Activated naive CD4-positive, alpha-beta T cell treated with anti-CD3 and anti-CD28 coated beads, Interleukin-2, amount 10 ng/mL, durations not matched to agents 7 days and 5 days (primary cell): ENCODE results near the gene ARPC1B.
"Not testable (repeated sequence)": the region's sequence is repeated elsewhere in the genome, so short reads cannot be mapped to it uniquely, and the experiment has no call there.

Experiments
- CTCF ChIA-PET: fragments of 350-600 bp; sonication (Branson Sonifier 250); formaldehyde crosslinking; loops from one replicate; lab custom pipeline; 2021; ENCODE audit warnings: antibody characterized with exemption; lab: Charles Lee
- DNase-seq: peaks from one replicate; pipeline ENCODE4 v3.0.0-alpha.2; 2020
- H3K27ac Mint-ChIP-seq: one replicate; pipeline ENCODE4 v1.8.0; 2021; ENCODE audit warnings: mild to moderate bottlenecking, moderate library complexity, mixed read lengths
- H3K27me3 Mint-ChIP-seq: one replicate; pipeline ENCODE4 v1.8.0; 2021; ENCODE audit warnings: mild to moderate bottlenecking, mixed read lengths
- H3K36me3 Mint-ChIP-seq: one replicate; pipeline ENCODE4 v1.8.0; 2021; ENCODE audit warnings: mixed read lengths
- H3K4me1 Mint-ChIP-seq: one replicate; pipeline ENCODE4 v1.8.0; 2021; ENCODE audit warnings: mixed read lengths
- H3K4me3 Mint-ChIP-seq: one replicate; pipeline ENCODE4 v1.8.0; 2021; ENCODE audit warnings: mild to moderate bottlenecking, moderate library complexity, mixed read lengths
- H3K9me3 Mint-ChIP-seq: one replicate; pipeline ENCODE4 v1.8.0; 2021; ENCODE audit warnings: mixed read lengths

The ARPC1B gene

DNA sequence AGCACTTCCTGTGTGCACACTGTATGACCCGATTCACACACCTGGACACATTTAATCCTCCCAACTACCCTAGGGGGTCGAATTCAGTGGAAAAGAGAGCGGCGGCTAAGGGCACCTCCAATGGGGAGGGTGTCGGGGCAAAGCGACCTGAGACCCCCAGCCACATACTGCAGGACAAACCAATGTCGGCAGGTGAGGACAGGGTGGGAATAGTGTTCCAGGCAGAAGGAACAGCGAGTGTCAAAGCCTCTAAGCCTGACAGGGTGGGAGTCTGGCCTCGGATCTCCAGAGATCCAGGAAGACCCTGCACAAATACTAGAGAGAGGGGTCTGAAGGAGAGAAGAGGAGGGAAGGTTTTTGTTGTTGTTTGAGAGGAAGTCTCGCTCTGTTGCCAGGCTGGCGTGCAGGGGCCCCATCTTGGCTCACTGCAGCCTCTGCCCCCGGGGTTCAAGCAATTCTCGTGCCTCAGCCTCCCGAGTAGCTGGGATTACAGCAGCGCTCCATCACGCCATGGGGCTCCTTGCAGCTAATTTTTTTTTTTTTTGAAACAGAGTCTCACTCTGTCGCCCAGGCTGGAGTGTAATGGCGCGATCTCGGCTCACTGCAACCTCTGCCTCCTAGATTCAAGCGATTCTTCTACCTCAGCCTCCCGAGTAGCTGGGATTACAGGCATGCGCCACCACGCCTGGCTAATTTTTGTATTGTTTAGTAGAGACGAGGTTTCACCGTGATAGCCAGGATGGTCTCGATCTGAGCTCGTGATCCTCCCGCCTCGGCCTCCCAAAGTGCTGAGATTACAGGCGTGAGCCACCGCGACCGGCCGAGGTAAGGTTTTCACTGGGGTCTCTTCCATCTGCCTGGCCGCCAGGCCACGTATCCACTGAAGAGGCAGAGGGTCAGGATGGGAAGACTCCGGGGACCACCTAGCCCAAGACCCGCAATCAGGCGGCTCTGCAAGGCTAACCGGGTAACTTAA, 1.2 kb upstream of the ARPC1B start:
- Mint-ChIP-seq H3K27ac (peak overlapping the region; percentile 79), H3K36me3 (peaks cover 13% of the 10 kb centered on the region), H3K9me3 (no peaks in the 10 kb centered on the region), H3K4me1 (peaks cover 55% of the 10 kb centered on the region), H3K27me3 (no peaks in the 10 kb centered on the region), H3K4me3 (peak overlapping the region; percentile 74)
- no peak for DNase-seq
- CTCF ChIA-PET: interaction anchor here (0.6 to 0.9 kb wide), 2 partner anchors 12 to 1359 kb away, joined by 3 to 5 read pairs; no protein-coding TSS in a partner anchor

DNA sequence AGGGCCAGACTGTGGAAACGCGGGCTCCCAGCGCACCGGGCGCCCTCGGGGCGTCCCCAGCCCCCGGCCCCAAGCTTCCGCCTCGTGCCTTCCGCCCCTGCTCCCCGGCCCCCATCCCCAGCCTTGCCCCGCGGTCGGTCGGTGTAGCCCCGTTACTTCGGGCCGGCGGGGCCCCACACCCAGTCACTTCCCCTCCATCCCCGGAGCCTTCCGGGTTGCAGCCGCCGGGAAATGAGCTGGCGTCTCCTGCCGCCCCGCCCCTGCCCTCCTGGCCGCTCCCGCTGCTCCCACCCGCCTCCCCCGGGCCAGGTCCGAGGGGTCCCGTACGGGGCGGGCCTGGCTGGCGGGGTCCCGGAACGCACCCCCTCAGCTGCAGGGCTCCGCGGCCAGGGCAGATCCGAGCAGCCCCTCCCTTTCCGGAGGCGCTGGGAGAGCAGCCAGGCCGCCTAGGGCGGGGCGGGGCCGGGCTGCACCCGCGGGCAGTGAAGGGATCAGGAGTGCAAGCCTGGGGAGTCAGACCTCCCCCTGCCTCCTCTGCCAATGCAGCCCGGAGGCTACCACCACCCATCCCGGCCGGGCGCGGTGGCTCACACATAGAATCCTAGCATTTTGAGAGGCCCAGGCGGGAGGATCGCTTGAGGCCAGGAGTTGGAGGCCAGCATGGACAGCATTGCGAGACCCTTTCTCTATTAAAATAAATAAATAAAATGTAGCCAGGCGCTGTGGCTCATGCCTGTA, 709 bp downstream of the ARPC1B start:
- peak overlapping the region; percentile 58 for H3K27ac Mint-ChIP-seq
- CTCF ChIA-PET: no interaction called here
- peak overlapping the region; percentile 74 for H3K4me3 Mint-ChIP-seq
- peaks cover 12% of the 10 kb centered on the region for H3K36me3 Mint-ChIP-seq
- peak; percentile 76 for DNase-seq
- H3K9me3 Mint-ChIP-seq: no peaks in the 10 kb centered on the region
- no peaks in the 10 kb centered on the region for H3K27me3 Mint-ChIP-seq
- H3K4me1 Mint-ChIP-seq: peaks cover 53% of the 10 kb centered on the region

DNA sequence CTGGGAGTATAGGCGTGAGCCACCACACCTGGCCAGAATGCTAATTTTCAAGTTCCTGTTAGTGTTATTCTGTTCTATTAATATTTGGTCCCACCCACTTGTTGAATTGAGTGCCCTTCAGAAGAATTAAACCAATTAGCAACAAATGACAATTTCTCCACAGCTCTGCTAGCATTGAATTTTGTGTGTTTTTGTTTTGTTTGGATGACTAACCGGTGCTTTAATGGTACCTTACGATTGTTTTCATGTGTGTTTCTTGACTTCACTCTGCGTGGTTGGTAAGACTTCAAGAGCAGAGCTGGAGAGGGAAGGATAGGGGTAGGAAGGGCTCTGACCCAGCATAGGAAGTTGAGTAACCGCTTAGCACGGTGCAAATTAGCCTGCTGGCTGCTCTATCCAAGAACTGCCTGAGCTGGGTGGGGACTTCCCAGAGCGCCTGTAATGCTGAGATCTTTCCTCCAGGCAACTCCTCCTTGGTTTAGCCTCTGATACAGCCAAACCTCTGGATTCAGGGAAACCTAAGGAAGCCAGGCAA, 4.6 kb downstream of the ARPC1B start:
- Mint-ChIP-seq H3K36me3 (peaks cover 29% of the 10 kb centered on the region), H3K27ac (peak overlapping the region; percentile 91), H3K4me3 (peak overlapping the region; percentile 74), H3K4me1 (peaks cover 61% of the 10 kb centered on the region), H3K9me3 (no peaks in the 10 kb centered on the region), H3K27me3 (no peaks in the 10 kb centered on the region)
- DNase-seq: peak; percentile 56
- CTCF ChIA-PET: no interaction called here

DNA sequence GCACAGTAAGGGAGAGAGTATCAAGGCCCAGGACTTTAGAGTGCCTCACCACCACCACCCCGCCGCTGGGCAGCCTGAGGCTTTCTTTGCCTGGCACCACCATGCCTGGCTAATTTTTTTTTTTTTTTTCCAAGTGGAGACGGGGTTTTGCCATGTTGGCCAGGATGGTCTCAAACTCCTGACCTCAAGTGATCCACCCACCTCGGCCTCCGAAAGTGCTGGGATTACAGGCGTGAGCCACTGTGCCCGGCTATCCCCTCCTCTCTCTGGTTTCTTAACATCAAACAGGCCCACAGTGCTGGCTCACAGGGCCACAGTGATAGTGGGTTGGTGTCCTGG, 5.1 kb downstream of the ARPC1B start:
- DNase-seq, CTCF ChIA-PET, H3K9me3 Mint-ChIP-seq, H3K27me3 Mint-ChIP-seq: not testable (repeated sequence)
- H3K4me3 Mint-ChIP-seq: peak overlapping the region; percentile 74
- peaks cover 64% of the 10 kb centered on the region for H3K4me1 Mint-ChIP-seq
- peak overlapping the region; percentile 91 for H3K27ac Mint-ChIP-seq
- H3K36me3 Mint-ChIP-seq: peaks cover 31% of the 10 kb centered on the region

DNA sequence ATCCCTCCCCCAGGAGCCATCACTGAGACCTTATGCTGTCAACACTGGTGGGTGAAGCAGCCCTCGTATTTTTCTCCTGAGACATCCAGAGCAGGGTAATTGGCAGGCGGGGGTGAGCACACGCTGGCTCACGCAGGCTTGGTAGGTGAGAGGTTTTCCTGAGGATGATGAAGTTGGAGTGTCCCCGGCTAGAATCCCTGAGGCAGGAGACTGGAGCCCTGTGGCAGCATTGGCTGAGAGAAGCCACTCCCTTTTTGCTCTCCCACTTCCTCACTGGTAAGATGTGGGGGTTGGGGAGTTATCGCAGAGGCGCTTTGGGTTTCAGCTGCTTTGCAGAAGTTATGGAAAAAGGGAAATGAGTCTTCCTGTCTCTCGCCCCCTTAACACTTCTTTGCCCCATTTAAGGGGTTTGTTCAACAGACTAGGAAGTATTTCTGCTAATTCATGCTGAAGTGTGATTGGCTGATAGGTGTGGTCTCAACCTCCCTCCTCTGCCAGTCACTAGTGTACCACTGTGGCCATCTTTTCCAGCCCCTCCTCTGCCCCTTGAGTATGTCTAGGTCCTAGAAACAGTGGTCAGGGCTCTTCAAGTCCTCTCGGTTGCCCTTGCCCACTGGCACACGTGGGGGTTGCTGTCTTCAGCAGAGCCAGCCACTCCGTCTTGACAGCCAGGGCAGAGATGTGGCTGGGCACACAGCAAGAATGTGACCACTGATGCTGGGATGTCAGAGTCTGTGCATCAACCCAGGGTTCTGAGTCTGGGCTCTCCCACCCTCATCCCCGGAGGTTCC, 5.7 kb downstream of the ARPC1B start:
- Mint-ChIP-seq H3K36me3 (peaks cover 31% of the 10 kb centered on the region), H3K27me3 (no peaks in the 10 kb centered on the region), H3K9me3 (no peaks in the 10 kb centered on the region), H3K27ac (peak overlapping the region; percentile 91), H3K4me3 (peak overlapping the region; percentile 74), H3K4me1 (peaks cover 65% of the 10 kb centered on the region)
- CTCF ChIA-PET: no interaction called here
- peak; percentile 59 for DNase-seq

DNA sequence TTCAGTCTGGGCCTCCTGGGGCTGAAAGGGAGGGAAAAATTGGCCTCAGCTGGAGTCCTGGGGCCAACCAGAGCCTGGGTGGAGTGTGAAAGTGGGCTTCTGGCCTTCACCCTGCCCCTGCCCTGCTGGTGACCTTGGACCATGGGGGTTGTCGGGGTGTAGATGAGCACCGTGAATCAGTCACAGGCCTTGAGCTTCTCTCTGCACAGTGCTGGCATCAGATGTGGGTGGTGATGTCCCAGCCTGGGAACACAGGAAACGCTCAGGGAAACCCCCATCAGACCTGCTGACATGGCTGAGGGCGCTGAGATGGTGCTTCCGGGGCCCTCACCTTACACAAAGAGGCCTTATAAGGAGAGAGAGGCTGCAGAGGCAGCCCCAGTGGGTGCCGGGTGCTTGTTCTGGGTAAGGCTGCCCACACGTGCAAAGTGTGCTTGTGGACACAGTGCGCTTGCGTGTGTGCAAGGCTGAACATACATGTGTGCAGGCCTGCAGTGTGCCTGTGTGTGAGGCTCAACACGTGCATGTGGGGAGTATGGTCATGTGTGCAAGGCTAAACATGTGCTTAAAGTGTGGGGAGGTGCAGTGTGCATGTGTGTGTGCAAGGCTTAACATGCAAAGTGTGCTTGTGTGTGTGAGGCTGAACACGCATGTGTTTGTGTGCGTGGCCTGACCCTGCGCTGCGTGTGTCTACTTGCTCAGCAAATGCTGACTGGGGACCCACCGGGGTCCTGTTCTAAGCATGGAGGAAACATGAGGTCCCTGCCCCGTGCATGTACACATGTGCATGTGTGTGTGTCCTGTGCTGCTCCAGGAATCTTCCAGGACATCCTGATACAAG, 6.5 kb downstream of the ARPC1B start:
- H3K4me3 Mint-ChIP-seq: peak overlapping the region; percentile 74
- peaks cover 31% of the 10 kb centered on the region for H3K36me3 Mint-ChIP-seq
- CTCF ChIA-PET: no interaction called here
- no peaks in the 10 kb centered on the region for H3K27me3 Mint-ChIP-seq
- H3K9me3 Mint-ChIP-seq: no peaks in the 10 kb centered on the region
- H3K4me1 Mint-ChIP-seq: peaks cover 63% of the 10 kb centered on the region
- peak overlapping the region; percentile 91 for H3K27ac Mint-ChIP-seq
- DNase-seq: peak; percentile 95

DNA sequence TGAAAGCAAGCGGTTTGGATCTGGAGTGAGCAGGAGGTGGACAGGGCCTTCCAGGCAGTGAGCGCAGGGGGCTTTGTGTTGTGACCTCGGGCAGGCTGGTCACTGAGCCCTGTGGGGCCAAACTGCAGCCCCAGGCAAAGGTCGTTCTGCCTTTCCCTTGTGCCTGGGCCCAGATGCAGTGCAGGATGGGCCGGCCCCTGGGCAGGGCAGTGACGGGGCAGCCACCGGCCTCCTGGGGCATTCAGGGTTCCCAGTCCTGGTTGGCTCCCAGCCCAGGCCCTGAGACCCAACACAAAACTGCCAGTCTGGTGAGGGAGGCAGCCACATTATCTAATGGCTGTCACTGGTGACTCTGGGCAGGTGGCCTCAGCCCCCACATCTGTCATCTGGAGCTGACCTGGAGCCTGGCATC, 7.1 kb downstream of the ARPC1B start:
- CTCF ChIA-PET: interaction anchor here (1.2 kb wide), 1 partner anchor 16 kb away, joined by 5 read pairs; no protein-coding TSS in a partner anchor
- Mint-ChIP-seq H3K27ac (peak overlapping the region; percentile 91), H3K4me1 (peaks cover 58% of the 10 kb centered on the region), H3K27me3 (no peaks in the 10 kb centered on the region), H3K36me3 (peaks cover 36% of the 10 kb centered on the region), H3K4me3 (peak overlapping the region; percentile 74), H3K9me3 (no peaks in the 10 kb centered on the region)
- DNase-seq: no peak

DNA sequence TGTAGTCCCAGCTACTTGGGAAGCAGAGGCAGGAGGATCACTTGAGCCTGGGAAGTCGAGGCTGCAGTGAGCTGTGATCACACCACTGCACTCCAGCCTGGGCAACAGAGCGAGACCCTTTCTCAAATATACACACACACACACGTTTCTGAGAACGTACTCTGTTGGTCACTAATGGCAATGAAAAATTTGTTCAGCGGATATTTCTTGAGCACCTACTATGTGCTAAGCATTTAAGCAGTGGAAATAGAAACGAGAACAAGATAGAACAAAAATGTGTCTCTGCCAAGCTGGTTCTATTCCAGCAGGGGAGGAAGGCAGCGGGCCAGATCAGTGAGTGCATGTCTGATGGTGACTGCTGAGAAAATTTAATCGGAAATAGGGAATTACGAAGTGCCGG, 8.7 kb downstream of the ARPC1B start:
- peaks cover 51% of the 10 kb centered on the region for H3K4me1 Mint-ChIP-seq
- CTCF ChIA-PET: interaction anchor here (0.6 kb wide), 1 partner anchor 8 kb away, joined by 3 read pairs; no protein-coding TSS in a partner anchor
- H3K9me3 Mint-ChIP-seq: no peaks in the 10 kb centered on the region
- H3K36me3 Mint-ChIP-seq: peaks cover 43% of the 10 kb centered on the region
- DNase-seq: no peak
- no peaks in the 10 kb centered on the region for H3K27me3 Mint-ChIP-seq
- no peak overlapping the region for H3K4me3 Mint-ChIP-seq
- no peak overlapping the region for H3K27ac Mint-ChIP-seq

DNA sequence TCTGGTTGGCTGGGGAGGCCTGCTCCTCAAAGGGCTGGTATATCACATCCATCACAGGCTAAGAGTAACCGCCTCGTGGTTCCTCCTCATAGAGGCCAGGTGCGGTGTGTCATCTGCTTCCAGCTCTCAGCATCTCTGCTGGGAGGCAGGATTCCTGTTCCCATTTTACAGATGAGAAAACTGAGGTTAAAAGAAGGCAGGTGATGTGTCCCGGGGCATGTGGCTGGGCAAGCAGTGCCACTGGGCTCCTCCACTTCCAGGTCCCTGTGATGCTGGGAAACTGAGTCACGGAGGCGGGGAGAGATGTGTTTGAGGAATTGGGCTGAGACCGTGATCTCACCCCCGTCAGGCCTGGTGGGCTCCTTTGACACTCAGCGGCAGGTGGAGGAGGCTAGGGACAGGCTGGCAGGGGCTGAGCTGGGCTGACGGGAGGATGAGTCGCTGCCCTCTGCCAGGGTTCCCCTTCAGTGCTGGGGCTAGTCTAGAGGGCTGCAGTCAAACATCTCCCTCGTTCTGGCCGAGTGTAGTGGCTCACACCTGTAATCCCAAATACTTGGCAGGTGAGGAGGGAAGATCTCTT, 9.4 kb downstream of the ARPC1B start:
- Mint-ChIP-seq H3K27me3 (no peaks in the 10 kb centered on the region), H3K27ac (no peak overlapping the region), H3K9me3 (no peaks in the 10 kb centered on the region), H3K4me3 (no peak overlapping the region), H3K36me3 (peaks cover 47% of the 10 kb centered on the region), H3K4me1 (peaks cover 50% of the 10 kb centered on the region)
- CTCF ChIA-PET: no interaction called here
- no peak for DNase-seq

DNA sequence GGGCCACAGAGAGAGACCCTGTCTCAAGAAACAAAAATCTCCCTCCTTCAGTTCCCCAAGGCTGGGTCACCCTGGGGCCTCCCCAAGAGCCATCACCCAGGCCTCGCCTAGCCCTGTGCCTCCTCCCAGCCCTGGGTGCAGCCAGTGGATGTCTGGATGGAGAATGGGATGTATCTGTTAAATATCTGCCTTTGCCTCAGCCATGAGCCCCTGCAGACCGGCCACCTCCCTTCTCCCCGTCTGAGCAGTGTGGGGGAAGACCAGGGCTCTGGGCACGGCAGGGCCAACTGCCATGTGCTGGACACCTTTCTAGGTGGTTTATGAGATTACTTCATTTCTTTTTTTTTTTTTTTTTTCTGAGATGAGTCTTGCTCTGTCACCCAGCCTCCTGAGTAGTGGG, 10.0 kb downstream of the ARPC1B start:
- peaks cover 45% of the 10 kb centered on the region for H3K4me1 Mint-ChIP-seq
- H3K27me3 Mint-ChIP-seq: no peaks in the 10 kb centered on the region
- CTCF ChIA-PET: no interaction called here
- no peaks in the 10 kb centered on the region for H3K9me3 Mint-ChIP-seq
- peak overlapping the region; percentile 38 for H3K27ac Mint-ChIP-seq
- H3K4me3 Mint-ChIP-seq: no peak overlapping the region
- peaks cover 48% of the 10 kb centered on the region for H3K36me3 Mint-ChIP-seq
- DNase-seq: no peak

DNA sequence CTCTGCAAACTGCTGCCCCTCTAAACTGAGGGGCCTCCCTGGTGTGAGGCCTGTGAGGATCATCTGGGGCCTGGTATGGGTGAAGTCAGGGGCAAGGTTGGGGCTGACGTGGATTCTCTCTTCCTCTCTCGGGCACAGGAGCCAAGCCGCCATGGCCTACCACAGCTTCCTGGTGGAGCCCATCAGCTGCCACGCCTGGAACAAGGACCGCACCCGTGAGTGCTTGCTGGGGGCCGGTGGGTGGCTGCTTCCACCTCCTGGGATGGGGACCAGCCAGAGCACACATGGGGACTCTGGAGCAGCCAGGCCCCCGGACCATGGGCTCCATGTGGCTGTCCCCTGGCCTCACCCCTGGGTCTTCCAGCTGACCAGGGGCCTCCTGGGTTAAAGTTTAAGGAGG, 11.0 kb downstream of the ARPC1B start:
- peaks cover 35% of the 10 kb centered on the region for H3K4me1 Mint-ChIP-seq

DNA sequence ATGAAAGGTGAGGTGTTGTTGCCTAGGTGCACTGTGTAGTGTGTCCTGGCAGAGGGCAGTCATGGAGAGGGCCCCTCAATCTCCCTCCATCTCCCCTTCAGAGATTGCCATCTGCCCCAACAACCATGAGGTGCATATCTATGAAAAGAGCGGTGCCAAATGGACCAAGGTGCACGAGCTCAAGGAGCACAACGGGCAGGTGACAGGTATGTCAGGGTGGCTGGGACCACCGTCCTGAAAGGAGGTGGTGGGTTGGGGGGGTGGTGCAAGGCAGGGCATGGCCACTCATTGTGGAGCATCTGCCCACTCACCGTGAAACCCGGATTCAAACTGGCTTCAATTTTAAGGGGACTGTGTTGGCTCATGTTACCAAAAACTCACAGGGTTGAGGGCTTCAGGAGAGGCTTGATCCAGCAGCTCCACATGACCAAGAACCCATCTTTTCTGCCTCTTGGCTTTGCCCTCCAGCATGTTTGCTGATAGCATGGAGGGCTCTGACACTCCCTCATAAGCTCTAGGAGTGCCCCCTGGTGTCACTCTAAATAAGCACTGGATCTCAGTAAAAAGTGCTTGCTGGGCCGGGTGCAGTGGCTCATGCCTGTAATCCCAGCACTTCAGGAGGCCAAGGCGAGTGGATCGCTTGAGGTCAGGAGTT, 12.2 kb downstream of the ARPC1B start:
- H3K4me3 Mint-ChIP-seq: no peak overlapping the region
- H3K9me3 Mint-ChIP-seq: no peaks in the 10 kb centered on the region
- H3K4me1 Mint-ChIP-seq: peaks cover 29% of the 10 kb centered on the region
- DNase-seq: peak; percentile 58
- H3K27me3 Mint-ChIP-seq: no peaks in the 10 kb centered on the region
- peaks cover 43% of the 10 kb centered on the region for H3K36me3 Mint-ChIP-seq
- peak overlapping the region; percentile 64 for H3K27ac Mint-ChIP-seq
- CTCF ChIA-PET: interaction anchor here (0.9 to 2.0 kb wide), 5 partner anchors 9 to 26 kb away, joined by 3 to 13 read pairs (median 7); no protein-coding TSS in a partner anchor

More for the DNA sequence above, 11.0 kb downstream of the ARPC1B start:
- no peak overlapping the region for H3K27ac Mint-ChIP-seq
- DNase-seq: no peak
- no peak overlapping the region for H3K4me3 Mint-ChIP-seq
- H3K27me3 Mint-ChIP-seq: no peaks in the 10 kb centered on the region
- H3K36me3 Mint-ChIP-seq: peaks cover 46% of the 10 kb centered on the region
- CTCF ChIA-PET: no interaction called here
- no peaks in the 10 kb centered on the region for H3K9me3 Mint-ChIP-seq
